ENCODE data around the gene CUL1. TPM values are rescaled to one million over a fixed set of nuclear protein-coding genes. Genes with fewer than 3 reads are reported as not detected.
A peak's percentile ranks its signal among the peaks of the same experiment; 100 is the strongest.

Gene CUL1
- total RNA-seq, 6 donors from 2014 or later: 29.0 to 65.0 (median 45.9) TPM

DNA sequence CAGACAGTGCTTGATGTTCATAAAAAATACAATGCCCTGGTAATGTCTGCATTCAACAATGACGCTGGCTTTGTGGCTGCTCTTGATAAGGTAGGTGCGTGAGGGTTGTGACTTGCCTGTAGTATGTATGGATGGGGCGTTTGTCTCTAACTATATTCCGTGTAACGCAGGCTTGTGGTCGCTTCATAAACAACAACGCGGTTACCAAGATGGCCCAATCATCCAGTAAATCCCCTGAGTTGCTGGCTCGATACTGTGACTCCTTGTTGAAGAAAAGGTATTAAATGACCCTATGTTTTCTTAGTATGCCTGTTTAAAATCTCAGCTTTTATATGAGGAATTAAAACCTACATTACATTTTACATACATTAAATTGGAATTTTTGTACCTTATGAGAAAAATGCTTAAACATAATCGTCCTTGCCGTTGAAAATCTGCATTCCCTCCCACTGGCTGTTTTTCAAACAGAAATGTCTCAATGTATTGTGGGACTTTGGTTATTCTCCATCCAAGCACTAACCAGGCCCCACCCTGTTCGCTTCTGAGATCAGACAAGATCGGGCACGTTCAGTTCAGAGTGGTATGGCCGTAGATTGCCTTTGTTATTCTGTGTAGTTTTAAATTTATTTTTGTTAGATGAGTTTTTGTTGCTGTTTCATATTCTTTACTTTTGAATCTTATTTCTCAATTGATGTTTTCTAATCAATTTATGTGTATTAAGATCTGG is 85.3 kb downstream of the CUL1 start:
- TF ChIP-seq POLR2AphosphoS5 (IDR thresholded peaks at IDR 0.05) (no peak), POLR2A (IDR thresholded peaks at IDR 0.05) (no peak), EP300 (IDR thresholded peaks at IDR 0.05) (no peak)
- TF ChIP-seq, protein P1, sequence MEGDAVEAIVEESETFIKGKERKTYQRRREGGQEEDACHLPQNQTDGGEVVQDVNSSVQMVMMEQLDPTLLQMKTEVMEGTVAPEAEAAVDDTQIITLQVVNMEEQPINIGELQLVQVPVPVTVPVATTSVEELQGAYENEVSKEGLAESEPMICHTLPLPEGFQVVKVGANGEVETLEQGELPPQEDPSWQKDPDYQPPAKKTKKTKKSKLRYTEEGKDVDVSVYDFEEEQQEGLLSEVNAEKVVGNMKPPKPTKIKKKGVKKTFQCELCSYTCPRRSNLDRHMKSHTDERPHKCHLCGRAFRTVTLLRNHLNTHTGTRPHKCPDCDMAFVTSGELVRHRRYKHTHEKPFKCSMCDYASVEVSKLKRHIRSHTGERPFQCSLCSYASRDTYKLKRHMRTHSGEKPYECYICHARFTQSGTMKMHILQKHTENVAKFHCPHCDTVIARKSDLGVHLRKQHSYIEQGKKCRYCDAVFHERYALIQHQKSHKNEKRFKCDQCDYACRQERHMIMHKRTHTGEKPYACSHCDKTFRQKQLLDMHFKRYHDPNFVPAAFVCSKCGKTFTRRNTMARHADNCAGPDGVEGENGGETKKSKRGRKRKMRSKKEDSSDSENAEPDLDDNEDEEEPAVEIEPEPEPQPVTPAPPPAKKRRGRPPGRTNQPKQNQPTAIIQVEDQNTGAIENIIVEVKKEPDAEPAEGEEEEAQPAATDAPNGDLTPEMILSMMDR (IDR thresholded peaks at IDR 0.05): no peak
- ATAC-seq (ENCODE audit: low FRiP score in 2 of 2): no peak

DNA sequence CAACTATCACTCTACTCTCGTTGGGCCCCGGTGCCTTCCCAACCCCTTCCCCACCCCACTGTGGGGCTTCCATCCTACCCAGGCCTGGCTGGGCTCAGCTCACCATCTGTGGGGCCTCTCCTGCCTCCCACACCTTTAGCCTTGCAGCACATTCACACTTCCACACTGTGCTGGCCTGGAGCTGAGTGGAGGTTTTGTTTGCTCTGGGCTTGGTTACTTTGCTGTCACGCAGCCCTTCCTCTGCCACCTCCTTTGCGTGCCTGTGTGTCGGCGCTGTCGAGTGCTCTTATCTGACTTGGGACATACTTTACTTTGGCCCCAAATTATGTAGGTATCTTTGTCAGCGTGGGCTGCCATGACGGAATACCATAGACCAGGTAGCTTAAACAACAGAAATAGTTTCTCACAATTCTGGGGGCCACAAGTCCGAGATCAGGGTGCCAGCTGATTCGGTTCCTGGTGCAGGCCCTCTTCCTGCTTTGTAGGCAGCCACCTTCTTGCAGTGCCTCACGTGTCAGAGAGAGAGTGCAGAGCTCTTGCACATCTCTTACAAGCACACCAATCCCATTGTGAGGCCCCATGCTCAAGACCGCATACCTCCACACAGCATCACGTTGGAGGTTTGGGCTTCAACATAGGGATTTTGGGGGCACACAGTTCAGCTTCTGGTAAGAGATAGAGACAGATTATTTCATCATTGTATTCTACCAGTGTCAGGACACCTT is 89.0 kb downstream of the CUL1 start:
- no peaks in the 10 kb centered on the region for H3K9me3 ChIP-seq
- H3K27ac ChIP-seq: no peak overlapping the region
- peak in 1 of 2 donors; percentile 52 for DNase-seq
- H3K4me1 ChIP-seq: peaks cover 0 to 9% (median 3%) of the 10 kb centered on the region in 4 donors
- no peak overlapping the region for H3K4me3 ChIP-seq
- peak; percentile 56 to 89 for ATAC-seq (ENCODE audit: low FRiP score in 2 of 2)
- 72 to 77% methylated on average over 12 to 14 of the region's 14 CpGs for WGBS, 2 donors
- no peaks in the 10 kb centered on the region for H3K27me3 ChIP-seq
- TF ChIP-seq EP300 (IDR thresholded peaks at IDR 0.05) (no peak), POLR2A (IDR thresholded peaks at IDR 0.05) (no peak), POLR2AphosphoS5 (IDR thresholded peaks at IDR 0.05) (no peak)
- TF ChIP-seq, protein P1 (IDR thresholded peaks at IDR 0.05): no peak
- H3K36me3 ChIP-seq: peaks cover 30 to 100% (median 66%) of the 10 kb centered on the region in 4 donors

More for the DNA sequence above, 85.3 kb downstream of the CUL1 start:
- H3K9me3 ChIP-seq: no peaks in the 10 kb centered on the region
- H3K27ac ChIP-seq: no peak overlapping the region
- H3K4me1 ChIP-seq: peaks cover 0 to 9% (median 3%) of the 10 kb centered on the region in 4 donors
- H3K27me3 ChIP-seq: no peaks in the 10 kb centered on the region
- 88% methylated on average over 15 of the region's 15 CpGs for WGBS, 2 donors
- no peak for DNase-seq
- peaks cover 7 to 90% (median 50%) of the 10 kb centered on the region in 4 donors for H3K36me3 ChIP-seq
- H3K4me3 ChIP-seq: no peak overlapping the region

DNA sequence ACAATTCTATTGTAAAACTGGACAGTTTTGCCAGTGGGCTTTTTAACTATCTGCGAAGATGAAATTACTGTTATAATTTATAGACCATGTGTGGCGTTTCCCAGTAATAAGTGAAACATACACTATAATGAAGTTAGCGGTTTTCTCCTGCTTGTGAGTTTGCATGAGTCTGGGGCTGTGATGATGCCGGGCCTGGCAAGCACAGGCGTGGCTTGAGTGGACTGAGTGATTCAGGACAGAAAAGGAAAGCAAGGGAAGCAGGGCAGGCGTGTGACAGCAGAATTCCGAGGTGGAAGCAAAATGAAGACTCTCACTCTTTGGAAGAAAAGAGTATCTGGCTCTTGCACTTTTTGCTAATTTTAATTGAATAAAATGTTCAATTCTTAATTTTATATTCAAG is 90.5 kb downstream of the CUL1 start:
- Histone ChIP-seq H3K4me1 (peaks cover 0 to 9% (median 3%) of the 10 kb centered on the region in 4 donors), H3K36me3 (peaks cover 30 to 100% (median 73%) of the 10 kb centered on the region in 4 donors), H3K9me3 (no peaks in the 10 kb centered on the region), H3K27ac (no peak overlapping the region), H3K4me3 (no peak overlapping the region), H3K27me3 (no peaks in the 10 kb centered on the region)
- ATAC-seq (ENCODE audit: low FRiP score in 2 of 2) (no peak), DNase-seq (no peak)
- 93% methylated on average over 7 of the region's 7 CpGs for WGBS, 2 donors
- TF ChIP-seq POLR2A (IDR thresholded peaks at IDR 0.05) (no peak), EP300 (IDR thresholded peaks at IDR 0.05) (no peak), POLR2AphosphoS5 (IDR thresholded peaks at IDR 0.05) (no peak)
- TF ChIP-seq, protein P1 (IDR thresholded peaks at IDR 0.05): no peak

DNA sequence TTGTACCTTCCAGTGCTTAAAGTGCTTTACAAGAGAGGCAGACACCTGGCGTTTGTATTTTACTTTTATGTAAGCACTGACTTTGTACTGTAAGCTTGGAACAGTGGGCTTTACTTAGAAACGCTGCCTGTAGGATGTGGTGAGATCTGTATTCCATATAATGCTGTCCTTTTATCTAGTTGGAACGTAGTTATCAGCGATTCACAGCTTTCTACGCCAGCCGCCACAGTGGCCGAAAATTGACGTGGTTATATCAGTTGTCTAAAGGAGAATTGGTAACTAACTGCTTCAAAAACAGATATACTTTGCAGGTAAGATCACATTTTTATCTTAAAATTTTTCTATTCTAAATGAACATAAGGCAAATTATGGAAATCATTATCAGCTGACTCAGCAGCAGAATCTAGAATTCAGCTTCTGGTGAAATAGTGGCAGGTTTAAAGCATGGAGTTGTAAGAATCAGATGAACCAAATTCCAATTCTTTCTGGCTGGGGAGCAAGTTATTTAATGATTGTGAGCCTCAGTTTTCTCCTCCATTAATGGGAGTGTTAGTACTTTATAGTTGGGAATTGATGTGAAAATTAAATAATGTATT is 91.5 kb downstream of the CUL1 start:
- Histone ChIP-seq H3K27me3 (no peaks in the 10 kb centered on the region), H3K9me3 (no peaks in the 10 kb centered on the region), H3K27ac (no peak overlapping the region), H3K4me3 (no peak overlapping the region), H3K4me1 (peaks cover 0 to 6% (median 2%) of the 10 kb centered on the region in 4 donors), H3K36me3 (peaks cover 29 to 100% (median 75%) of the 10 kb centered on the region in 4 donors)
- ATAC-seq (ENCODE audit: low FRiP score in 2 of 2) (no peak), DNase-seq (no peak)
- 88 to 92% methylated on average over 8 of the region's 8 CpGs for WGBS, 2 donors
- TF ChIP-seq, protein P1 (IDR thresholded peaks at IDR 0.05): no peak
- TF ChIP-seq POLR2A (IDR thresholded peaks at IDR 0.05) (no peak), EP300 (IDR thresholded peaks at IDR 0.05) (no peak), POLR2AphosphoS5 (IDR thresholded peaks at IDR 0.05) (no peak)

Data from upper lobe of left lung (tissue), 6 donors.